Psoas muscle (tissue), 8 donors: ENCODE results near the gene RALGAPA2. TPM values are rescaled to one million over a fixed set of nuclear protein-coding genes. Genes with fewer than 3 reads are reported as not detected.

Experiments used
- ATAC-seq, 4 donors: fragments of 200-7000 bp; cut with Tn5 transposase; one replicate each; pipeline ENCODE4 v1.9.1; 2020; ENCODE audit warnings: moderate library complexity in 3 of 4, mild to moderate bottlenecking in 2 of 4
- DNase-seq, 2 donors: peaks; one replicate each; pipeline ENCODE4 v3.0.0-alpha.2; 2020
- H3K27ac ChIP-seq: fragments of 200-600 bp; one replicate; pipeline ENCODE4 v1.8.0; 2022
- H3K27me3 ChIP-seq, 3 donors: fragments of 200-600 bp in 1 of 3; one replicate each; pipeline versions ENCODE4 v1.6.1 to v1.8.0; 2013 to 2022; ENCODE audit warnings: low read length in 2 of 3, mild to moderate bottlenecking in 2 of 3, moderate library complexity in 1 of 3; ENCODE audit not compliant: insufficient read depth in 3 of 3
- H3K36me3 ChIP-seq, 2 donors: fragments of 200-600 bp in 1 of 2; one replicate each; pipeline versions ENCODE4 v1.6.1 to v1.8.0; 2013 to 2022; ENCODE audit warnings: low read depth in 1 of 2, mild to moderate bottlenecking in 1 of 2, moderate library complexity in 1 of 2; ENCODE audit not compliant: insufficient read depth in 1 of 2
- H3K4me1 ChIP-seq: fragments of 200-600 bp; one replicate; pipeline ENCODE4 v1.8.0; 2022
- H3K4me3 ChIP-seq: fragments of 200-600 bp; one replicate; pipeline ENCODE4 v1.8.0; 2022; ENCODE audit warnings: mild to moderate bottlenecking
- H3K9me3 ChIP-seq: fragments of 200-600 bp; one replicate; pipeline ENCODE4 v1.8.0; 2022
- CTCF ChIP-seq: fragments of 200-600 bp; IDR thresholded peaks from one replicate; pipeline ENCODE4 v1.8.0; 2022; ENCODE audit warnings: antibody characterized with exemption
- WGBS, 3 donors: extraction: QIAGEN DNeasy Blood & Tissue Kit; methylation state at CpG; one replicate each; pipeline versions ENCODE4 v1.1.6 to v1.1.7; 2013; 5-methylcytosine and 5-hydroxymethylcytosine counted together
- intact Hi-C, 2 donors: fragments of 100-400 bp; cut with DNase I; formaldehyde crosslinking; loops; one replicate each; pipeline versions ENCODE4 v1.11.0 to v1.14.2; 2022
- polyA plus RNA-seq, 3 donors: library from polyadenylated mRNA; stranded (reverse); fragments of 200-250 nt; gene quantifications; one replicate each; pipeline ENCODE4 v1.2.3, GENCODE V29; 2013
- total RNA-seq, 4 donors: library from RNA; stranded (reverse); fragmentation: NEBNext Ultra II Directional in 2 of 4; extraction: Animal tissue kit (Norgen Biotek cat#: 25700) in 2 of 4; gene quantifications; one replicate each; pipeline versions ENCODE4 v1.2.1 to v1.2.4, GENCODE V29; 2021 to 2023
- donor health status: healthy with polysubstance abuse.
- donor health status: DM: no; HTN: no; CAD: no; lungs with moderate emphysema.
- donor health status: Bipolar disorder and iron deficiency.
- donor health status: healthy.
- donor health status: DM: yes; HTN: yes; CAD: no.
- donor health status: DM: no; HTN: no; CAD: no.
- donor health status: DM: no; HTN: no; CAD: no.
- donor health status: DM: yes; HTN: yes; CAD: no.

RALGAPA2 gene
- total and polyA plus RNA-seq, 7 donors, result 12.2 to 75.5 (median 51.1) TPM

GRCh38 chr20:20390393-20390792 is 322.1 kb downstream of the RALGAPA2 start:
- WGBS, 3 donors, result 93 to 96% (median 95%) methylated on average over 9 of the region's 9 CpGs
- H3K27ac ChIP-seq, result no peak overlapping the region
- H3K36me3 ChIP-seq, result peaks cover 5 to 66% of the 10 kb centered on the region in 2 donors
- no peak overlapping the region for H3K4me3 ChIP-seq
- no peaks in the 10 kb centered on the region for H3K9me3 ChIP-seq
- ATAC-seq, result no peak
- no peak for TF ChIP-seq CTCF
- H3K4me1 ChIP-seq, result no peaks in the 10 kb centered on the region
- H3K27me3 ChIP-seq, result no peaks in the 10 kb centered on the region
- intact Hi-C loops, result no loop called here
- no peak for DNase-seq

GRCh38 chr20:20386192-20386591 is 326.3 kb downstream of the RALGAPA2 start:
- H3K4me3 ChIP-seq, result no peak overlapping the region
- DNase-seq (no peak), ATAC-seq (peak in 2 of 4 donors; percentile 13 to 33)
- intact Hi-C loops, result no loop called here
- no peak for TF ChIP-seq CTCF
- WGBS, 3 donors, result 70 to 71% (median 71%) methylated on average over 9 of the region's 9 CpGs
- no peaks in the 10 kb centered on the region for H3K27me3 ChIP-seq
- no peaks in the 10 kb centered on the region for H3K4me1 ChIP-seq
- H3K9me3 ChIP-seq, result no peaks in the 10 kb centered on the region
- no peak overlapping the region for H3K27ac ChIP-seq
- peaks cover 0 to 24% of the 10 kb centered on the region in 2 donors for H3K36me3 ChIP-seq

DNA sequence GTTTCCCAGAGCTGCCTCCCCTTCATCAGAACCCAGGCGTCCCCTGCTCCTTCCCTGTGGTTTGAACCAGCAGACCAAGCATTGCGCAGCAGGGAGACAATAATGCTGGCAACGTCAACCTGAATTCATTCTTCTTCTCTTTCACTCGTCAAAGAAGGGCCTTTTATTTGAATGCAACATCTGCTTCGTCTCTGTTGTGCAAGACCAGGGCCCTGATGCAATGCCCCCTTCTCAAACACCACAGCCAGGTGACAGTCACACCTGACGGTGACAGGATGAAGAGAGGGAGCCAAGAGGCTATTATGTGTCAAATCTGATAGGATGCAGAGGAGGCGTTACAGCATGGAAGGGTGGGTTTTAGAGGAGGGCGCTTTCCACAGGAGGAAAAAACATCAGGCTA is 336.6 kb downstream of the RALGAPA2 start:
- DNase-seq, result no peak
- intact Hi-C loops, result no loop called here
- no peak overlapping the region for H3K27ac ChIP-seq
- peaks cover 2 to 54% (median 3%) of the 10 kb centered on the region in 3 donors for H3K27me3 ChIP-seq
- H3K4me1 ChIP-seq, result no peaks in the 10 kb centered on the region
- no peaks in the 10 kb centered on the region for H3K36me3 ChIP-seq
- WGBS, 3 donors, result 69 to 72% (median 72%) methylated on average over 8 of the region's 8 CpGs
- no peak for TF ChIP-seq CTCF
- H3K9me3 ChIP-seq, result no peaks in the 10 kb centered on the region
- no peak overlapping the region for H3K4me3 ChIP-seq
- ATAC-seq, result no peak

- TF ChIP-seq CTCF, result no peak
- ATAC-seq, result peak in 2 of 4 donors; percentile 58 to 60
- intact Hi-C loops, result no loop called here
- 43 to 56% (median 43%) methylated on average over 17 of the region's 17 CpGs for WGBS, 3 donors
- Histone ChIP-seq H3K4me1 (no peaks in the 10 kb centered on the region), H3K4me3 (no peak overlapping the region), H3K27ac (no peak overlapping the region), H3K36me3 (no peaks in the 10 kb centered on the region), H3K9me3 (no peaks in the 10 kb centered on the region), H3K27me3 (peaks cover 3 to 67% (median 6%) of the 10 kb centered on the region in 3 donors)
- DNase-seq, result no peak
Observed at GRCh38 chr20:20373091-20373571, 339.3 kb downstream of the RALGAPA2 start.

DNA sequence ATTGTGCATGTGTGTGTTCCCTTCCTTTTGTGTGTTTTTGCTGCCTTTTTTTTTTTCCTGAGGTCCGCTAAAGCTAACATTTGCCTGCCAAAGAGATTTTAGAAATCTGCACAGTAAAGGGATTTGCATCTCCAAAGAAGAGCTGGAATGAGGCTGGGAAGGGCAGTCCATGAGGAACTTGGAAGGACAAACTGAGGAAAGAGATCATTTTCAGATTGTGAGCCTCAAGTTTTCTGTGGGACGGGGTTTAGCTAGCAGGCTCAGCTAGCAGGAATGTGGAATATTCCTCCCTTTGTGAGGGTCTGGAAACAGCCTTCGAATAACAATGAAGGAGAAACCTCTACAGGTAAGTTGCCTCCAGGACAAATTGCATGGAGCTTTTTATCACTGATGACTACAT is 340.8 kb downstream of the RALGAPA2 start:
- no peaks in the 10 kb centered on the region for H3K36me3 ChIP-seq
- H3K27ac ChIP-seq, result no peak overlapping the region
- H3K4me3 ChIP-seq, result no peak overlapping the region
- intact Hi-C loops, result no loop called here
- H3K9me3 ChIP-seq, result no peaks in the 10 kb centered on the region
- peaks cover 3 to 73% (median 17%) of the 10 kb centered on the region in 3 donors for H3K27me3 ChIP-seq
- DNase-seq, result no peak
- no peak for TF ChIP-seq CTCF
- peaks cover 6% of the 10 kb centered on the region for H3K4me1 ChIP-seq
- no peak for ATAC-seq
- WGBS, 3 donors, result 57 to 83% (median 74%) methylated on average over 3 of the region's 3 CpGs
